Stromal cell of bone marrow (primary cell): ENCODE data around the gene TMEM115.

ENCODE experiments used
- DNase-seq: peaks from one replicate; pipeline ENCODE4 v3.0.0-alpha.2; 2012; ENCODE audit warnings: low read depth

The TMEM115 gene

GRCh38 chr3:50378024-50378423 is 18.7 kb upstream of the TMEM115 start:
- DNase-seq, result no peak

- no peak for DNase-seq
Observed at GRCh38 chr3:50375258-50375931, 16.1 kb upstream of the TMEM115 start.

GRCh38 chr3:50374363-50375257 is 15.3 kb upstream of the TMEM115 start:
- no peak for DNase-seq

GRCh38 chr3:50373146-50374051 is 14.1 kb upstream of the TMEM115 start:
- DNase-seq, result no peak

GRCh38 chr3:50372349-50372748 is 13.0 kb upstream of the TMEM115 start:
- DNase-seq, result no peak

- no peak for DNase-seq
Observed at GRCh38 chr3:50371133-50371685, 11.9 kb upstream of the TMEM115 start.

- DNase-seq, result no peak
Observed at GRCh38 chr3:50370594-50370993, 11.3 kb upstream of the TMEM115 start.

- no peak for DNase-seq
Observed at GRCh38 chr3:50369012-50369670, 9.8 kb upstream of the TMEM115 start.

- no peak for DNase-seq
Observed at GRCh38 chr3:50365842-50366220, 6.5 kb upstream of the TMEM115 start.

GRCh38 chr3:50365080-50365841 is 5.9 kb upstream of the TMEM115 start:
- peak; percentile 25 for DNase-seq

- DNase-seq, result no peak
Observed at GRCh38 chr3:50364573-50365079, 5.3 kb upstream of the TMEM115 start.

- DNase-seq, result no peak
Observed at GRCh38 chr3:50359760-50360110, 414 bp upstream of the TMEM115 start.

- DNase-seq, result no peak
Observed at GRCh38 chr3:50358355-50358910, 888 bp downstream of the TMEM115 start.

- DNase-seq, result no peak
Observed at GRCh38 chr3:50357481-50357880, 1.8 kb downstream of the TMEM115 start.

- DNase-seq, result no peak
Observed at GRCh38 chr3:50356553-50356952, 2.8 kb downstream of the TMEM115 start.

GRCh38 chr3:50355829-50356552 is 3.3 kb downstream of the TMEM115 start:
- no peak for DNase-seq

- DNase-seq, result no peak
Observed at GRCh38 chr3:50354850-50355249, 4.5 kb downstream of the TMEM115 start.

- no peak for DNase-seq
Observed at GRCh38 chr3:50354186-50354764, 5.0 kb downstream of the TMEM115 start.
